Stimulated activated CD8-positive, alpha-beta memory T cell treated with anti-CD3 and anti-CD28 coated beads, Interleukin-7, amount 100 ng/mL, for 24 hours (primary cell): ENCODE measurements around the gene E2F8.

Experiments
- DNase-seq: peaks from one replicate; pipeline ENCODE4 v3.0.0-alpha.2; 2020; ENCODE audit warnings: low read depth

E2F8 gene

GRCh38 chr11:19187114-19187832 is 53.5 kb downstream of the E2F8 start:
- no peak for DNase-seq

- no peak for DNase-seq
These were observed 55.2 kb downstream of the E2F8 start for GRCh38 chr11:19185516-19186052.

GRCh38 chr11:19185036-19185435 is 55.7 kb downstream of the E2F8 start:
- no peak for DNase-seq

GRCh38 chr11:19183646-19184045 is 57.1 kb downstream of the E2F8 start:
- DNase-seq = no peak

GRCh38 chr11:19181531-19182261 is 59.0 kb downstream of the E2F8 start:
- no peak for DNase-seq

GRCh38 chr11:19176629-19177186 is 64.0 kb downstream of the E2F8 start:
- DNase-seq = no peak
